GM12801 (cell line): ENCODE results near the gene DDR2.

ENCODE experiments used
- CTCF ChIP-seq: IDR thresholded peaks from one replicate; pipeline ENCODE4 v1.5.1; 2011; ENCODE audit warnings: control low read depth; ENCODE audit not compliant: insufficient read length; ENCODE audit errors: extremely low read depth

DDR2 gene

GRCh38 chr1:162676087-162676486 is 43.8 kb downstream of the DDR2 start:
- TF ChIP-seq CTCF: no peak

DNA sequence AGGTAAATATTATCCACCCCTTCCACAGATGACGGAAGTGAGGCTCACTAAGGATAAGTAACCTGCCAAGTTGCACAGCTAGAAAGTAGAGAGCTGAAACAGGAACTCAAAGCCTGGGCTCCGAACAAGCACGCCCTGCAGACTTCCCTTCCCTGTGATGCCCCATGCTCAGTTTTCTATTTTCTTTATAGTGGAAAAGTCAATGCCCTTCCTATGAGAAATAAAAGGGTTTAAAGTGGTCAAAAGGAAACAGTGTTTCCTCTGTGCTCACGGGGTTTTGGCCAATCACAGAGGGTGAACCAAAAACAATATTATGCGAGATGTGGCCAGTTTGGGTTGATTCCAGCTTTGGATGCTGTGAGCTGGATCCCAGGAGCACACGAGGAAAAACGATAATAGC is 44.5 kb downstream of the DDR2 start:
- no peak for TF ChIP-seq CTCF

DNA sequence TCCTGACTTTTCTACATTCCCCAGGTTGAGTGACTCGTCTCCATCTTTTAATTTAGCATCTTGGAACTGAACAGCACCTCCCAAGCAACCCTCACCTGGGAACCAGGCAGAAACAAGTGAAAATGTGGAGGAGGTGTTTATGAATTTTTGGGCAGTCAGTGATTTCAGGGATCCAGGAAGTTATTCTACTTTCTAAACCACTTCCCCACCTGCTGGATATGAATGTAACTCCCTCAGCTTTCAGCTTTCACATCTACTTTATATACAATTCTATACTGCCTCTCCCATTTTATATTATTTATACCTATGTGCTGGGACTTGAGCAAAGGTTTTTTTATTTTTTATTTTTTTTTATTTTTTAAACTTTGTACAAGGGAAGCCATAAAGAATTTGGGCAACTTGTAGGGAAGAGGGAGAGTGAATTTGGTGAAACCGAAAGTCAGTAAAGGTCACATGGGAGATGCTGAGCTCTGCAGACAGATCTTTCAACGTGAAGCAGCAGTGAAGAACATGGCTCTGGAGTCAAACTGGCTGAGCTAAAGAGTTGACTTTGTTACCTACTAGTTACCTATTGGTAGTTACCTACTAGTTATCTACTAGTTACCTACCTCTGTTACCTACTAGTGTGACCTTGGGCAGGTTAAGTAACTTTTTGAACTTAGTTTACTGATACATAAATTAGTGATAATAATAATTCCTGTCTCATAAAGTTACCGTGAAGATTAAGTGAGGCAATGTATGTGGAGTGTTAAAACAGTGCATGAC is 45.5 kb downstream of the DDR2 start:
- no peak for TF ChIP-seq CTCF

DNA sequence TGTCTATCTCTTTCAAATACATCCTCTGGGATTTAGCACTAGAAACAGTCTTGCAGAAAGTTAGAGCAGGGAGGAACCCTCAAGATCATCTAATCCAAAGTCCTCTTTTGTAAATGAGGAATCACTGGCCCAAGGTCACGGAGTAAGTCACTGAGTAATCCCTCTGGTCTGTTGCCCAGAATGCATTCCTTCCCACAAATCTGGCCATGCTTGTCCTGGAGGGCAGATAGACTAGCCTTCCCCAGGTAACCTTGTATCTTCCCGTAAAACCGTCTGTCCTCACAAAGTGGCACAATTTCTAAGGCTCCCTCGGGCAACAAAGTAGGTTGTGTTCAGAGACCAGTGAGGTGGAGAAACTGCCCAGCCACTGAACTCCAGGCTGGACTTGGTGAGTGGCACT is 46.2 kb downstream of the DDR2 start:
- TF ChIP-seq CTCF: no peak

GRCh38 chr1:162679298-162679697 is 47.0 kb downstream of the DDR2 start:
- no peak for TF ChIP-seq CTCF

DNA sequence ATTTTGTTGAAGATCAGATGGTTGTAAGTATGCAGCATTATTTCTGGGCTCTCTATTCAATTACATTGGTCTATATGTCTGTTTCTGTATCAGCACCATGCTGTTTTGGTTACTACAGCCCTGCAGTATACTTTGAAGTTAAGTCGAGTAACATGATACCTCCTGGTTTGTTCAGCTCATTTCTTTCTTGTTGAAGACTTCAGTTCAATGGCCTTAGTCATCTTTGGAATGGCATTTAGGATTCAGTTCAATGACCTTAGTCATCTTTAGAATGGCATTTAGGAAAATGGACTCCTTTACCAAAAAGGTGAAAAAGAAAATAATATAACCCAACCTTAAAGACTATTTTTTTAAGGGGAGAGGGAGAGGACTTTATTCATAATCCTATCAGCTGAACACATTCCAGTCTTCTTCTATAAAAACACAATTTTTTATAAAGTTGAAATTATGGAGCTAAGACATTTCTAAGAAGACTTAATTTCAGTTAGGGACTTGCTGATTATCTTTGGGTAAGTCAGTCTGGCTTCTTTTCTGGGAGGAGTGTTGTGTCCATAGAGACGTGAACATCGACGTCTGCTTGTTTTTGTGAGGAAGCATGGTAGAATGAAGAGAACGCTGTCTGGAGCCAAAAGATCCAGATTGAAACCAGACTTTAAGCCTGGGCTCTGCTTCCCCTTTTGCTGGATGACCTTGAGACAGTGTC is 48.3 kb downstream of the DDR2 start:
- no peak for TF ChIP-seq CTCF

- TF ChIP-seq CTCF: no peak
Measured at GRCh38 chr1:162681122-162681436, 48.8 kb downstream of the DDR2 start.
